ENCODE results near the gene ATF5. TPM values are rescaled to one million over a fixed set of nuclear protein-coding genes. Genes with fewer than 3 reads are reported as not detected.
"Not testable (repeated sequence)": the region's sequence is repeated elsewhere in the genome, so short reads cannot be mapped to it uniquely, and the experiment has no call there.

ATF5 gene
- total RNA-seq, 1 experiment from 2014 or later = 19.0 TPM

DNA sequence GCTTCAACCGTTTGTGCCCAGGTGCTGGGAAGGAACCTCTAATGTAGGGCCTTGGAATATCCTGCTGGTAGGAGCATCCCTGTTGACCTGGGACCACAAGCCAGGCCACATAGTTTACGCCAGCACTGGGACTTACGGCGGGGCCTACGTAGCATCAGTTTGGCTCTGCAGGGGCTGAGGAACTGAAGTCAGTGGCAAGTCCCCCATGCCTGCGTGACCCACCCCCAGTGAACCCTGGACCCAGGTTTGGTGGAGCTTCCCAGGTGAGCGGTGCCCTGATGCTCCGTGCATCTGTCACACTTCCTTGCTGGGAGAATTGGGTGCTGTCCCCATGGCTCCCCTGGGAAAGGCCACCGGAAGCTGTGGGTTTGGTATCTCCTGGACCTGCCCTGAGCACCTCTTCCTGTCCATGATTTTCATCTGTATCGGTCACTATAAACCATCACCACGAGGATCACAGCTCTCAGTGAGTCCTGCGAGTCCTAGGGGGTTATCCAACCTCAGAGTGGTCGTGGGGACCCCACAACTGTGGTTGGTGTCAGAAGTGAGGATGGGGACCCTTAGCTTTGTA is 22.0 kb downstream of the ATF5 start:
- H3K36me3 ChIP-seq = no peaks in the 10 kb centered on the region
- H3K4me3 ChIP-seq = no peak overlapping the region
- H3K27me3 ChIP-seq = peaks cover 4% of the 10 kb centered on the region; the same call in 1 of the 2 replicates
- no peaks in the 10 kb centered on the region for H3K9me3 ChIP-seq
- no peak for DNase-seq

DNA sequence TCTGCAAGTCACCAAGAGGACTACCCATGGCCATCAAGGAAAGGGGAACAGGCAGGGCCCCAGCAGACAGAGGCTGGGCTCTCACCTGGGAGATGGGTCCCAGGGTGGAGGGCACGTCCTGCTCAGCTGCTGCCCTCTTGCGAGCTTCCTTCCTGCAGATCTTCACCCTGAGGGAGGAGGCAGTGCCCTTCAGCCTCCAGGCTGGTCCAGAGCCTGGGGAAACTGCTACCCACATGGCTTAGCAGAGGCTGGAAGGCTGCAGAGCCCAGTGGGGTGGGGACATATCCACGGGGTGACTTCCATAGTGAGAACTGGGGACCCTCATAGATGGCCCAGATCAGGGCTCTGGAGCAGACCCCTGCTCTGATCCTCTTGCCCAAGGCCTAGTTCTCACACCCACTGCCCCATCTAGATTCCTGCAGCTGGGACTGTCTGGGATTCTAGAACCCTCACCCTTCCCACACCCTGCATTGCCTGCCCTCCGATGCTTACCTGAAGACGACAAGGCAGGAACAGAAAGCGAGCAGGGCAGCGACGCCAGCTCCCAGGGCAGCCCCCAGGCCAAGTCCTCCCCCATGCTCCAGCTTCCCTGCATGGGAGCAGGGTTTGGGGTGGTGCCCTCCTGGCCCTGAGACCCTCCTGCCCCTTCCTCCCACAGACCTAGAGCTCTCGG is 22.9 kb downstream of the ATF5 start:
- no peak for DNase-seq
- Histone ChIP-seq H3K27me3 (no peaks in the 10 kb centered on the region; the same call in 1 of the 2 replicates), H3K4me3 (no peak overlapping the region), H3K9me3 (no peaks in the 10 kb centered on the region), H3K36me3 (no peaks in the 10 kb centered on the region)

DNA sequence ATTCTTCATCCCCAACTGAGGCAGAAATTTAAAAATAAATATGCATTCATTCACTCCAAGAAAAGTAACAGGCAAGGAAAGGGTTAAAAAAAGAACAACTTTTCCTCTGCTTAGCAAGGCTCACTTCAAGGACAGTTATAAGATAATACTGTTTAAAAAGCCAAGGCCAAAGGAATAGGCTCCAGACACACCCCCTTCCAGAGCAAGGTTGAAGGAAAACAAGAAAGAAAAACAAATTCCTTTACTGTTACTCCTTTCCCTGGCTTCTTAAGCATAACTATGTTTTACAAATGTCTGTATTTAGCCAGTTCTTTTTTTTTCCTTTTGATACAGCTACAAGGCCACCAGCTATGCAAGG is 23.5 kb downstream of the ATF5 start:
- H3K27me3 ChIP-seq = no peaks in the 10 kb centered on the region; the same call in 1 of the 2 replicates

DNA sequence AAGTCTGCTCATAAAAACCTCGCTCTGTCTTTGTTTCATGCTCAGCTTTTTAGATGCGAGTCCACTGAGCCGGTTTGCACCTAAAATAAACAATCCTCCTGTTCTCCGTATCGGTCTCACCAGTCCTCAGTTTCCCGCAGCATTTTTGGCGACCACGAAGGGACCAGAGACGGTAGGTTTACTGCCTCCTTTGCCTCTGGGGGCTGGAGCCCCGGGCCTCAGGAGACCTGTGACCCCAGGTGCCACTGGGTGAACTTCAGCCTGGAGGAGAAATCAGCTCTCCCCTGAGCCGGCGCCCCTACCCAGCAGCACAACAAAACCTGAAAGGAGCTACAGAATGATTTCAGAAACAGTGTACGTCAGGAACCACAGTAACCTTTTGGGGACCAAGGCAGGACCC is 23.9 kb downstream of the ATF5 start:
- no peaks in the 10 kb centered on the region; the same call in 1 of the 2 replicates for H3K27me3 ChIP-seq

More for the DNA sequence above, 23.5 kb downstream of the ATF5 start:
- DNase-seq = no peak
- Histone ChIP-seq H3K9me3 (no peaks in the 10 kb centered on the region), H3K4me3 (no peak overlapping the region), H3K36me3 (no peaks in the 10 kb centered on the region)

DNA sequence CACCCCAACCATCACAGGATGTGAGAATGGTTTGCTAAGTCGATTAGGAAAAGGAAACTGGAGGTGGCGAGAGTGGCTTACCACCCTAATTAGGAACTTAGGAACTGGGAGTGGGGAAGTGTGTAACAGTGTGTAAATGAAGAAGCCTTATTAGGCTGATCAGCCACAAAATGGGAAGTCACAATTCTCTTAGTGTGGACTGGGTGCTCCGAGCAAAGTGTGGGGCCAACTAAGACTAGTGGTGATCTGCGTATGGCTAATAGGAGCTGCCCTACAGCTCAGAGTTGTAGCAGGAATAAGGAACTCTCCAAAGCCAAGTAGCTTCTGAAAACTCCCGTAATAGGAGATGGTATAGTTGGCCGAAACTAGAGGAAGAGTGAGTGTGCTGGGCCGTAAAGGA is 24.4 kb downstream of the ATF5 start:
- DNase-seq = no peak
- Histone ChIP-seq H3K27me3 (no peaks in the 10 kb centered on the region; the same call in 1 of the 2 replicates), H3K36me3 (no peaks in the 10 kb centered on the region), H3K4me3 (no peak overlapping the region), H3K9me3 (no peaks in the 10 kb centered on the region)

More for the DNA sequence above, 23.9 kb downstream of the ATF5 start:
- H3K36me3 ChIP-seq = no peaks in the 10 kb centered on the region
- no peak overlapping the region for H3K4me3 ChIP-seq
- no peak for DNase-seq
- no peaks in the 10 kb centered on the region for H3K9me3 ChIP-seq

DNA sequence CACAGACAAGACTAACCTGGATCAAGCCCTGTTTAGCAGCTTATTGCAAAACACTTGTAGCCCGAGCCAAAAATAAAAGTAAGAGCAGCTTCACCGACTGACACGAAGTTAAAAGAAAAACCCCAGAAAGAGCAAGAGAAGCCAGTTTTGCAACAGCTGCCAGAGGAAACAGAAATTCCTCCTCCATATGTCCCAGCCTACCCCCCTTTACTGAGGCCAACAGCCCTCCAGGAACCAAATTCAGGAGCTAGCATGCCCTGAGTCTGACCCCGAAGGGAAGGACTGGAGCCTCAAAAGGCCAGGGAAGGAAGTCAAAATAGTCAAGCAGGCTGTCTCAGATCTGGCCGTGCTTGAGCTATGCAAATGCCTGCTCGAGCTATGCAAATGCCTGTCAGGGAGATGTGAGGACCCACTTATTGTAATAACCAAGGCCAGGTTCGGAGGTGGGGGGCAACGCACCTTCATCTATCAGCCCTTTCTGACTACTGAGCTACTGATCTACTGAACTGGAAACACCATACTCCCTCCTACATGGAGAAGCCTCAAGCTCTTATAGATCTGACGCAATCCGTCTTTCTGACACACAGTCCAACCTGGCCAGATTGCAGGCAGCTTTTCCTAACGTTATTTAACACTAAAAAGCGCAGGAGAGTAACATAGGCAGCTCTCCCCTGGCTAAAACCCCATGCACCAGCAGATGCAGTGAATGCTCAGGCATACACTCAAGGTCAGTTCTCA is 25.3 kb downstream of the ATF5 start:
- no peak for DNase-seq
- Histone ChIP-seq H3K4me3 (no peak overlapping the region), H3K9me3 (no peaks in the 10 kb centered on the region), H3K27me3 (no peaks in the 10 kb centered on the region; the same call in none of the 2 replicates), H3K36me3 (no peaks in the 10 kb centered on the region)

DNA sequence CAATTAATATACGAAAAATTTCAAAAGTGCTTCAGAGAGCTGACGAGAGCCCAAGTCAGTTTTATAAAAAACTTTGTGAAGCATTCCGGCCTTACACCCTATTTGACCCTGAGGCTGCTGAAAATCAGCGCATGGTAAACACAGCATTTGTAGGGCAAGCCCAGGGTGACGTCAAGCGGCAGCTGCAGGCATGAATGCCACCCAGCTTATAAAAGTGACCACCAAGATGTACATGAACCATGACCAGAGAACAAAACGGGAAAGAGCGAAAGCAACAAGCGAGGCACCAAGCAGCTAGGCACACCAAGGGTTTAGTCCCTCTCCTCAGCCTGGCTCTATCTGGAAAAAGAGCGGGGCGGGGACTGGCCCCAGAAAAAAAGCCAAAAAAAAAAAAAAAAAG is 25.9 kb downstream of the ATF5 start:
- Histone ChIP-seq H3K9me3 (no peaks in the 10 kb centered on the region), H3K4me3 (no peak overlapping the region), H3K36me3 (no peaks in the 10 kb centered on the region), H3K27me3 (no peaks in the 10 kb centered on the region; the same call in none of the 2 replicates)
- DNase-seq = no peak

DNA sequence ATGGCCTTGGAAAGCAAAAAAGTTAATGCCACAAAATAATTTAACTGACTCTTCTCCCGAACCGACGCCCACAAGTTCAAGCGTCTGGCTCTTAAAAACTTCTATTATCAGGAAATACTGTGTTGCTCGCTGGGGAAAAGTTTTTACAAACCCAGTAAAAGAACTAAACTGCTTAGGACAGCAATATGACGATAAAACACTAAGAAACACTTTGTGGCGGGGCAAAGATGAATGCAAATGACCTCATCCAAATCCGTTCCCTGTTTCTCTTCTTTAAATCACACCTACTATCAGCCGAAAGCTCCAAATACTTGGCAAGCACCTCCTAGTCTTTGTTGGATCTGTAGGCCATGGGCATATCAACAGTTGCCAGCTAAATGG is 27.1 kb downstream of the ATF5 start:
- Histone ChIP-seq H3K9me3 (no peaks in the 10 kb centered on the region), H3K36me3 (no peaks in the 10 kb centered on the region), H3K27me3 (peaks cover under 1% of the 10 kb centered on the region), H3K4me3 (no peak overlapping the region)
- no peak for DNase-seq

DNA sequence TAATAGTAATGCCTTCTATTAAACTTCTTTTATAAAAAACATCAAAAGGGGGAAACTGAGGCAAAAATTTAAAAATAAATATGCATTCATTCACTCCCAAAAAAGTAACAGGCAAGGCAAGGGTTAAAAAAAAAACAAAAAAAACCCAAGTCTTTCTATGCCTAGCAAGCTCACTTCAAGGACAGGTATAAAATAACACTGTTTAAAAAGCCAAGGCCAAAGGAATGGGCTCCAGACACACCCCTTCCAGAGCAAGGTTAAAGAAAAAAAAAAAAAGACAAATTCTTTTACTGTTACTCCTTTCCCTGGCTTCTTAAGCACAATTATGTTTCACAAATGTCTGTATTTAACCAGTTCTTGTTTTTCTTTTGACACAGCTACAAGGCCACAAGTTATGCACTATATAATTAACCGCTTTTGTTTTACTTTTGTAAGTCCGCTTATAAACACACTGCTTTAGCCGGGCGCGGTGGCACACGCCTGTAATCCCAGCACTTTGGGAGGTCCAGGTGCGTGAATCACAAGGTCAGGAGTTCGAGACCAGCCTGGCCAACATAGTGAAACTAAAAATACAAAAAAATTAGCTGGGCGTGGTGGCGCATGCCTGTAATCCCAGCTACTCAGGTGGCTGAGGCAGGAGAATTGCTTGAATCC is 28.4 kb downstream of the ATF5 start:
- Histone ChIP-seq H3K36me3 (no peaks in the 10 kb centered on the region), H3K27me3 (peaks cover 8% of the 10 kb centered on the region), H3K9me3 (no peaks in the 10 kb centered on the region), H3K4me3 (no peak overlapping the region)
- no peak for DNase-seq

DNA sequence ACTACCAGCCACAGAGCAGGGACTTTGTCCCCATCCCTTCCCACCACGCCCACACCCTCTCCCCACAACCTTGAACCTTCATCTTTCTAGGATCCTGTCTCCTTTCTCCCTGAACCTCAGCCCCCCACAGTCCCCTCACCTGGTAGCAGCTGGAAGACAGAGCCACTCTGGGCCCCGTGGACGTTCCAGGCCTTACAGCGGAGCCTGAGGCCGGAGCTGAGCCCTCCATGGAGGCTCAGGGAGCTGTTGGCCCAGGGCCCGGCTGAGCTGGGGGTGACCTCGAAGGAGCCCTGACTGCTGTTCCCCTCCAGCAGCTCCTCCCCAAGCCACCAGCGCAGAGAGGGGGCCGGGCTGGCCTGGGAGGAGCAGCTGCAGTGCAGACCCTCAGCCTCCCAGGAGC is 29.1 kb downstream of the ATF5 start:
- H3K36me3 ChIP-seq, H3K4me3 ChIP-seq, DNase-seq, H3K9me3 ChIP-seq: not testable (repeated sequence)
- H3K27me3 ChIP-seq = peaks cover 12% of the 10 kb centered on the region

DNA sequence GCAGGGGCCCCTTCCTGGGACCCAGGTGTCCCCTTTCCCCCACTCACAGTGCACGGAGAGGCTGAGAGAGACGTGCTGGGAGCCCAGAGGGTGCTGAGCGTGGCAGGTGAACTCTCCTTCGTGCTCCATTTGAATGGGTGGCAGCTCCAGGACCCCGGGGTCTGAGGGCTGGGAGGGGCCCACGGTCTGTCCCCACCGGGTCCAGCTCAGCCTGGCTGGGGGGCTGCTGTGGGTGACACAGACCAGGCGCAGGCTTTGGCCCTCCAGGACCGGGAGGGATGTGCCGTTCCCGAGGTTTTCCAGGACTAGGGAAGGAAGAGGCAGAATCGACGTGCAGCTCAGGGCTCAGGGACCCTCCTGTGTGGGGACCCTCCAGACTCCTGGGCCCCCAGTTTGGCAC is 29.6 kb downstream of the ATF5 start:
- not testable (repeated sequence) for H3K4me3 ChIP-seq, H3K9me3 ChIP-seq, H3K36me3 ChIP-seq, DNase-seq
- peaks cover 17% of the 10 kb centered on the region for H3K27me3 ChIP-seq

DNA sequence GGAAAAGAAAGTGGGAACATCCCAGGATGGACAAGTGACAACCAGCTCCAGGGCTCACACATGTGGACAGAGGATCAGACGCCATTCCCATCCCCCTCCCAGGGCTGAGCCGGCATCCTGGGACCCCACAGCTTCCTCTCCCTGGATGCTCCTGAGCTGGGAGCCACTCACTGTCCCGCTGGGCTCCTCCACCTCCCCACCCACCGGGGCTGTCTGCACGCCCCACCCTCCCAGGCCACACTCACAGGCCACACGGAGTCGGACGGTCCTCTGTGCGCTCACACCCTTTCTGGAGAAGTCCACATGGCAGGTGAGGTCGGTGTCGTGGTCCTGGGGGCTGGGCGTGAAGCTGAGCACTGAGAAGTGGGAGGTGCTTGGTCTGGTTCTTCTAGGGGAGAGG is 30.9 kb downstream of the ATF5 start:
- H3K27me3 ChIP-seq = peaks cover 21% of the 10 kb centered on the region
- not testable (repeated sequence) for H3K9me3 ChIP-seq, H3K36me3 ChIP-seq, H3K4me3 ChIP-seq, DNase-seq

DNA sequence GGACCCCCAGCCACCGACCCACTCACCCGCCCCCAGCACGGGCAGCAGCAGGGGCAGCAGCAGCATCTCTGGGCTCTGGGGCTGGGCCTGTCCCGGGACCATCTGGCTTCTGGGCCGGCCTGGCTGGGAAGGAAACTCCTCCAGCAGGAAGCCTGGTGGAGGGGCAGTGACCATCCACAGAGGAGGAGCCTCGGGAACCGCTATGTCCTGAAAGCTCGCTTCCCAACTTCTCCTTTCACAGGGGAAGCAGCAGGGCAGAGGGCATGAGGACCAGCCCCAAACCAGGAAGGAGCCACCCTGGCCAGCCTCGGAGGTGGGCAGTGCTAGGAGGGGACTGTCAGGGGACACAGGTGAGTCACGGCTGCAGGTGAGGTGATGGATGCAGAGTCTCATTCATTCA is 32.0 kb downstream of the ATF5 start, which contains the start of gene SIGLEC11:
TSS of gene SIGLEC11 (minus strand) at position 193 of the 400 bp plus-strand sequence. CDS start at position 102, 91 bp downstream.
- not testable (repeated sequence) for H3K9me3 ChIP-seq, DNase-seq, H3K36me3 ChIP-seq, H3K4me3 ChIP-seq
- H3K27me3 ChIP-seq = peaks cover 21% of the 10 kb centered on the region

DNA sequence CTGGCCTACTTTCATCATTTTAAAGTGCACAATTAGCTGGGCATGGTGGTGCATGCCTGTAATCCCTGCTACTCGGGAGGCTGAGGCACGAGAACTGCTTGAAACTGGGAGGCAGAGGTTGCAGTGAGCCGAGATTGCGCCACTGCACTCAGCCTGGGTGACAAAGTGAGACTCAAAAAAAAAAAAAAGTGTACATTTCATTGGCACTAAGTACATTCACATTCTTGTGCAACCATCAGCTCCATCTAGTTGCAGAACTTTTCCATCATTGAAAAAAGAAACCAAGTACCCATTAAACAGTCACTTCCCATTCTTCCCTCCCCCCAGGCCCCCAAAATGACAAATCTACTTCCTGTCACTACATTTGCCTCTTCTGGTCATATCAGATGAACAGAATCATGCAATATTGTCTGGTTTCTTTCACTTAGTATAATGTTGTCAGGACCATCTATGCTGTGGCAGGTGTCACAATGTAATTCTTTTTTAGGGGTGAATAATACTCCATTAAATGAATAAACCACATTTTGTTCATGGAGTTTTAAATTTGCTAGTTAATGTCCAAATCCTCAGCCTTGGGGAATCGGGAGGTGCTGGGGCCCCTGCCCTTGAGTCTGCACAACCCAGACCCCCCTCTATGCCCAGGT is 39.4 kb downstream of the ATF5 start:
- peaks cover 24% of the 10 kb centered on the region for H3K27me3 ChIP-seq
- no peak overlapping the region for H3K4me3 ChIP-seq
- H3K36me3 ChIP-seq = no peaks in the 10 kb centered on the region
- no peaks in the 10 kb centered on the region for H3K9me3 ChIP-seq
- DNase-seq = no peak

DNA sequence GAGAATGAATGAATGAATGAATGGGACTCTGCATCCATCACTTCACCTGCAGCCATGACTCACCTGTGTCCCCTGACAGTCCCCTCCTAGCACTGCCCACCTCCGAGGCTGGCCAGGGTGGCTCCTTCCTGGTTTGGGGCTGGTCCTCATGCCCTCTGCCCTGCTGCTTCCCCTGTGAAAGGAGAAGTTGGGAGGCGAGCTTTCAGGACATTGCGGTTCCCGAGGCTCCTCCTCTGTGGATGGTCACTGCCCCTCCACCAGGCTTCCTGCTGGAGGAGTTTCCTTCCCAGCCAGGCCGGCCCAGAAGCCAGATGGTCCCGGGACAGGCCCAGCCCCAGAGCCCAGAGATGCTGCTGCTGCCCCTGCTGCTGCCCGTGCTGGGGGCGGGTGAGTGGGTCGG is 40.4 kb downstream of the ATF5 start:
- DNase-seq, H3K4me3 ChIP-seq, H3K9me3 ChIP-seq, H3K36me3 ChIP-seq: not testable (repeated sequence)
- peaks cover 21% of the 10 kb centered on the region for H3K27me3 ChIP-seq

DNA sequence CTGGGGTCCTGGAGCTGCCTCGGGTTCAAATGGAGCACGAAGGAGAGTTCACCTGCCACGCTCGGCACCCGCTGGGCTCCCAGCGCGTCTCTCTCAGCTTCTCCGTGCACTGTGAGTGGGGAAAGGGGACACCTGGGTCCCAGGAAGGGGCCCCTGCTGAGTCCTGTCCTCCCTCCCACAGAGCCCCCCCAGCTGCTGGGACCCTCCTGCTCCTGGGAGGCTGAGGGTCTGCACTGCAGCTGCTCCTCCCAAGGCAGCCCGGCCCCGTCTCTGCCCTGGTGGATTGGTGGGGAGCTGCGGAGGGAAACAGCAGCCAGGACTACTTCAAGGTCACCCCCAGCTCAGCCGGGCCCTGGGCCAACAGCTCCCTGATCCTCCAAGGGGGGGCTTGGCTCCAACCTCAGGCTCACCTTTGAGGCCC is 43.0 kb downstream of the ATF5 start:
- H3K9me3 ChIP-seq = no peaks in the 10 kb centered on the region
- H3K27me3 ChIP-seq = peaks cover 13% of the 10 kb centered on the region
- no peak for DNase-seq
- H3K4me3 ChIP-seq = no peak overlapping the region
- no peaks in the 10 kb centered on the region; the same call in 1 of the 2 replicates for H3K36me3 ChIP-seq

DNA sequence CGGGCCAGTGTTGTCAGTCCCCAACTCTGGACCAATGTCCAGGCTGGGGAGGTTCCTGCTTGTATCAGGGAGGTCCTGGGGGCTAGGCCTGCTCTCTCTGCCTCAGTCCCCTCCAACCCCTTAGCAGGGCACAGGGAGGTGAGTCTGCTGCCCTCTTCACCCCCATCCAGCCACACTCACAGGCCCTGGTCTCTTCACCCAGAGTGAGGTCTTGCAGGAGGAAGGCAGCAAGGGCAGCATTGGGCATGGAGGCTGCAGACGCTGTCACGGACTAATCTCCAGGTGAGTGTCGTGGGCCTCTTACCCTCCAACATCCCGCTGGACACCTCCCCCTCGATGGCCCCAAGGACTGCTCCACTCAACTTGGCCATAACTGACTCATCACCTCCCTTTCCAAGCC is 43.8 kb downstream of the ATF5 start:
- Histone ChIP-seq H3K36me3 (no peaks in the 10 kb centered on the region; the same call in 1 of the 2 replicates), H3K4me3 (no peak overlapping the region), H3K27me3 (peaks cover 9% of the 10 kb centered on the region), H3K9me3 (no peaks in the 10 kb centered on the region)
- no peak for DNase-seq

All from MG63 (cell line).